ENCODE measurements around the gene DTNBP1.

The DTNBP1 gene

GRCh38 chr6:15479761-15480160, 183.1 kb downstream of the DTNBP1 start:
- no peak for DNase-seq (ENCODE audit: low read depth)

GRCh38 chr6:15477746-15478145, 185.1 kb downstream of the DTNBP1 start:
- DNase-seq (ENCODE audit: low read depth) = no peak

- no peak for DNase-seq (ENCODE audit: low read depth)
Observed at GRCh38 chr6:15476631-15477380, 186.0 kb downstream of the DTNBP1 start.

- no peak for DNase-seq (ENCODE audit: low read depth)
Observed at GRCh38 chr6:15475872-15476271, 187.0 kb downstream of the DTNBP1 start.

GRCh38 chr6:15475261-15475660, 187.6 kb downstream of the DTNBP1 start:
- DNase-seq (ENCODE audit: low read depth) = no peak

- no peak for DNase-seq (ENCODE audit: low read depth)
Observed at GRCh38 chr6:15474196-15474595, 188.6 kb downstream of the DTNBP1 start.

GRCh38 chr6:15473741-15474161, 189.1 kb downstream of the DTNBP1 start:
- DNase-seq (ENCODE audit: low read depth) = no peak

GRCh38 chr6:15473174-15473573, 189.7 kb downstream of the DTNBP1 start:
- DNase-seq (ENCODE audit: low read depth) = no peak

Measured in activated T-cell treated with anti-CD3 and anti-CD28 coated beads for 24 hours (primary cell).